GM21717 (cell line): ENCODE data around the gene PET117.
"Not testable (repeated sequence)": the region's sequence is repeated elsewhere in the genome, so short reads cannot be mapped to it uniquely, and the experiment has no call there.

Source experiments
- ATAC-seq: cut with Tn5 transposase; IDR thresholded peaks from one replicate; pipeline ENCODE4 v1.9.1; 2021; ENCODE audit warnings: mild to moderate bottlenecking, moderate library complexity; ENCODE audit not compliant: unreplicated experiment

Gene PET117

GRCh38 chr20:18156045-18156444, 18.4 kb downstream of the PET117 start:
- no peak for ATAC-seq

- ATAC-seq, result no peak
Measured at GRCh38 chr20:18164356-18164755, 26.7 kb downstream of the PET117 start.

GRCh38 chr20:18165553-18165952, 27.9 kb downstream of the PET117 start:
- ATAC-seq, result no peak

- no peak for ATAC-seq
Measured at GRCh38 chr20:18166241-18166881, 28.7 kb downstream of the PET117 start.

- no peak for ATAC-seq
Measured at GRCh38 chr20:18166950-18167349, 29.3 kb downstream of the PET117 start.

GRCh38 chr20:18172379-18172778, 34.7 kb downstream of the PET117 start:
- ATAC-seq, result no peak

GRCh38 chr20:18174906-18175683, 37.4 kb downstream of the PET117 start:
- ATAC-seq, result no peak

GRCh38 chr20:18176318-18176785, 38.7 kb downstream of the PET117 start:
- ATAC-seq, result no peak

- ATAC-seq, result not testable (repeated sequence)
Measured at GRCh38 chr20:18180366-18180765, 42.7 kb downstream of the PET117 start.

GRCh38 chr20:18180815-18181214, 43.2 kb downstream of the PET117 start:
- ATAC-seq, result no peak

- ATAC-seq, result no peak
Measured at GRCh38 chr20:18187020-18187419, 49.4 kb downstream of the PET117 start.

GRCh38 chr20:18188434-18188833, 50.8 kb downstream of the PET117 start:
- no peak for ATAC-seq

GRCh38 chr20:18190338-18191233, 52.9 kb downstream of the PET117 start:
- ATAC-seq, result no peak

GRCh38 chr20:18191306-18191705, 53.6 kb downstream of the PET117 start:
- no peak for ATAC-seq
